GM18519 (cell line): ENCODE measurements around the gene MLF2.

Experiments
- ATAC-seq: cut with Tn5 transposase; IDR thresholded peaks from one replicate; pipeline ENCODE4 v1.9.1; 2021; ENCODE audit warnings: mild to moderate bottlenecking, moderate library complexity; ENCODE audit not compliant: unreplicated experiment, low FRiP score

MLF2 gene

GRCh38 chr12:6752921-6753771, at the start of gene MLF2:
MLF2 (minus strand) TSS chr12:6753141; CDS start chr12:6752334, 807 bp downstream.
- peak; percentile 79 for ATAC-seq

GRCh38 chr12:6799147-6799546, 46.2 kb upstream of the MLF2 start:
- ATAC-seq: no peak

- ATAC-seq: no peak
Measured at GRCh38 chr12:6796576-6796975, 43.6 kb upstream of the MLF2 start.

- no peak for ATAC-seq
Measured at GRCh38 chr12:6795088-6795487, 42.1 kb upstream of the MLF2 start.

- no peak for ATAC-seq
Measured at GRCh38 chr12:6792522-6793201, 39.7 kb upstream of the MLF2 start.

- no peak for ATAC-seq
Measured at GRCh38 chr12:6791931-6792520, 39.1 kb upstream of the MLF2 start.

- ATAC-seq: no peak
Measured at GRCh38 chr12:6790496-6791150, 37.7 kb upstream of the MLF2 start.

GRCh38 chr12:6788972-6789924, 36.3 kb upstream of the MLF2 start, which contains the start of gene CD4:
CD4 (plus strand) TSS chr12:6789528; CDS start chr12:6800139, 10,611 bp downstream.
- no peak for ATAC-seq

GRCh38 chr12:6787309-6787708, 34.4 kb upstream of the MLF2 start:
- no peak for ATAC-seq

GRCh38 chr12:6786416-6787094, 33.6 kb upstream of the MLF2 start:
- ATAC-seq: no peak

GRCh38 chr12:6784761-6785160, 31.8 kb upstream of the MLF2 start:
- no peak for ATAC-seq

- ATAC-seq: no peak
Measured at GRCh38 chr12:6784296-6784695, 31.4 kb upstream of the MLF2 start.

GRCh38 chr12:6783828-6784227, 30.9 kb upstream of the MLF2 start:
- ATAC-seq: no peak

GRCh38 chr12:6782850-6783566, 30.1 kb upstream of the MLF2 start:
- no peak for ATAC-seq

GRCh38 chr12:6782119-6782518, 29.2 kb upstream of the MLF2 start:
- no peak for ATAC-seq

GRCh38 chr12:6780573-6780972, 27.6 kb upstream of the MLF2 start:
- ATAC-seq: no peak

- no peak for ATAC-seq
Measured at GRCh38 chr12:6779708-6780432, 26.9 kb upstream of the MLF2 start.
